Lower leg skin (tissue), 3 donors: ENCODE measurements around the gene TESPA1.

ENCODE experiments used
- POLR2A ChIP-seq, 2 donors: fragments of 450-650 bp; IDR thresholded peaks; one replicate each; pipeline ENCODE4 v1.6.1; 2016 to 2017; ENCODE audit warnings: antibody characterized with exemption in 2 of 2, mild to moderate bottlenecking in 1 of 2, moderate library complexity in 1 of 2
- TF ChIP-seq, protein P1 (sequence below), 3 donors: fragments of 450-650 bp; IDR thresholded peaks; one replicate each; pipeline ENCODE4 v1.5.1; 2016; ENCODE audit warnings: antibody characterized with exemption in 3 of 3, mild to moderate bottlenecking in 3 of 3, moderate library complexity in 2 of 3

DNA sequence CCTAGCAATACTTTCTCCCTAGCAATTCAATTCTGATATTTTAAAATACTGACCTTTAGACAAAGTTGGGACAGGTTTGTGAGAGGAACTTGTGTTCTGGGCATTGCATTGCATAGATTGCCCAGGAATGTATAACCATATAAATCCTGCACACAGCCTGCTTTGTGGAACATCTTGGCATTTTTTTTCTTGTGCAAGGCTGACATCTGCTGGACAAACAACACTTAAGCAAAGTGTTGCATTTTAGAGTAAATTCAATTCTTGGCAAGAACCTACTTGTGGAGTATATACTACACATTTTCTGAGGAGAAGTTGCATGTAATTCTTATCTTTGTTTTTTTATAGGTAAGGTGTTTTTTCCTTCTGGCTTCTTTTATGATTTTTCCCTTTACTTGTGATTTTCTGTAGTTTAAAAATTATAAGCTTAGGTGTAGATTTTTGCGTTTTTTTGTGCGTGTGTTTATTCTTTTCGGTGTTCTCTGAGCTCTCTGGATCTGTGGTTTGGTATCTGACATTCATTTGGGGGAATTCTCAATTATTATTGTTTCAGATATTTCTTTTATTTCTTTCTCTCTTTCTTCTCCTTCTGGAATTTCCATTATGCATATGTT lies 26.4 kb downstream of the TESPA1 start:
- TF ChIP-seq, protein P1, sequence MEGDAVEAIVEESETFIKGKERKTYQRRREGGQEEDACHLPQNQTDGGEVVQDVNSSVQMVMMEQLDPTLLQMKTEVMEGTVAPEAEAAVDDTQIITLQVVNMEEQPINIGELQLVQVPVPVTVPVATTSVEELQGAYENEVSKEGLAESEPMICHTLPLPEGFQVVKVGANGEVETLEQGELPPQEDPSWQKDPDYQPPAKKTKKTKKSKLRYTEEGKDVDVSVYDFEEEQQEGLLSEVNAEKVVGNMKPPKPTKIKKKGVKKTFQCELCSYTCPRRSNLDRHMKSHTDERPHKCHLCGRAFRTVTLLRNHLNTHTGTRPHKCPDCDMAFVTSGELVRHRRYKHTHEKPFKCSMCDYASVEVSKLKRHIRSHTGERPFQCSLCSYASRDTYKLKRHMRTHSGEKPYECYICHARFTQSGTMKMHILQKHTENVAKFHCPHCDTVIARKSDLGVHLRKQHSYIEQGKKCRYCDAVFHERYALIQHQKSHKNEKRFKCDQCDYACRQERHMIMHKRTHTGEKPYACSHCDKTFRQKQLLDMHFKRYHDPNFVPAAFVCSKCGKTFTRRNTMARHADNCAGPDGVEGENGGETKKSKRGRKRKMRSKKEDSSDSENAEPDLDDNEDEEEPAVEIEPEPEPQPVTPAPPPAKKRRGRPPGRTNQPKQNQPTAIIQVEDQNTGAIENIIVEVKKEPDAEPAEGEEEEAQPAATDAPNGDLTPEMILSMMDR (IDR thresholded peaks at IDR 0.05) = no peak
- TF ChIP-seq POLR2A (IDR thresholded peaks at IDR 0.05) = no peak
